Astrocyte (in vitro differentiated cells and primary cell): Measurements from ENCODE around the gene PTPRN2. TPM values are rescaled to one million over a fixed set of nuclear protein-coding genes. Genes with fewer than 3 reads are reported as not detected.

Source experiments
- DNase-seq: peaks from one replicate; pipeline ENCODE4 v3.0.0-alpha.2; 2010; ENCODE audit warnings: low read depth
- FAIRE-seq: peaks from 2 replicates; lab custom pipeline; 2011; peaks lifted over from hg19 to GRCh38; lab: Jason Lieb, UNC
- H2AFZ ChIP-seq: 2 replicates; pipeline ENCODE4 v1.6.0; 2012; ENCODE audit warnings: low read depth, low read length, inconsistent platforms
- H3K27ac ChIP-seq: 2 replicates; pipeline ENCODE4 v1.5.1; 2011; ENCODE audit warnings: low read depth, low read length, inconsistent platforms
- H3K27me3 ChIP-seq: 2 replicates; pipeline ENCODE4 v1.6.0; 2011; ENCODE audit warnings: low read length, inconsistent platforms; ENCODE audit not compliant: insufficient read depth
- H3K36me3 ChIP-seq: 2 replicates; pipeline ENCODE4 v1.5.1; 2011; ENCODE audit warnings: low read length, inconsistent platforms; ENCODE audit not compliant: insufficient read depth
- H3K4me1 ChIP-seq: 2 replicates; pipeline ENCODE4 v1.5.1; 2011; ENCODE audit warnings: low read length, inconsistent platforms; ENCODE audit not compliant: insufficient read depth
- H3K4me2 ChIP-seq: 2 replicates; pipeline ENCODE4 v1.6.0; 2012; ENCODE audit warnings: low read length, inconsistent platforms
- H3K4me3 ChIP-seq: 2 replicates; pipeline ENCODE4 v1.5.1; 2011; ENCODE audit warnings: low read depth, mild to moderate bottlenecking, low read length, inconsistent platforms; ENCODE audit not compliant: insufficient read depth
- H3K79me2 ChIP-seq: 2 replicates; pipeline ENCODE4 v1.6.0; 2012; ENCODE audit warnings: mild to moderate bottlenecking, low read length, inconsistent platforms; ENCODE audit not compliant: insufficient read depth
- H3K9ac ChIP-seq: 2 replicates; pipeline ENCODE4 v1.6.0; 2012; ENCODE audit warnings: mild to moderate bottlenecking, low read length, inconsistent platforms
- H3K9me3 ChIP-seq: 2 replicates; pipeline ENCODE4 v1.5.1; 2012; ENCODE audit warnings: low read depth, mild to moderate bottlenecking, low read length, inconsistent platforms; ENCODE audit not compliant: insufficient read depth
- H4K20me1 ChIP-seq: 2 replicates; pipeline ENCODE4 v1.6.0; 2012; ENCODE audit warnings: low read length, inconsistent platforms; ENCODE audit not compliant: insufficient read depth
- H3K27ac Mint-ChIP-seq: one replicate; pipeline ENCODE4 v1.8.0; 2021; ENCODE audit warnings: mild to moderate bottlenecking, mixed read lengths; ENCODE audit not compliant: unreplicated experiment
- H3K27me3 Mint-ChIP-seq: one replicate; pipeline ENCODE4 v1.8.0; 2021; ENCODE audit warnings: low read depth, mixed read lengths; ENCODE audit not compliant: unreplicated experiment
- H3K36me3 Mint-ChIP-seq: one replicate; pipeline ENCODE4 v1.8.0; 2021; ENCODE audit warnings: low read depth, mixed read lengths; ENCODE audit not compliant: unreplicated experiment
- H3K4me1 Mint-ChIP-seq: one replicate; pipeline ENCODE4 v1.8.0; 2021; ENCODE audit warnings: low read depth, mixed read lengths; ENCODE audit not compliant: unreplicated experiment
- H3K4me3 Mint-ChIP-seq: one replicate; pipeline ENCODE4 v1.8.0; 2021; ENCODE audit warnings: mild to moderate bottlenecking, moderate library complexity, mixed read lengths; ENCODE audit not compliant: unreplicated experiment
- H3K9me3 Mint-ChIP-seq: one replicate; pipeline ENCODE4 v1.8.0; 2021; ENCODE audit warnings: mild to moderate bottlenecking, mixed read lengths; ENCODE audit not compliant: unreplicated experiment
- EZH2 ChIP-seq: IDR thresholded peaks from 2 replicates; pipeline ENCODE4 v1.6.1; 2012; ENCODE audit warnings: mild to moderate bottlenecking, low read length, inconsistent platforms; ENCODE audit not compliant: insufficient read depth
- total RNA-seq: library from RNA; stranded (reverse); gene quantifications from 2 replicates; pipeline ENCODE4 v1.2.1, GENCODE V29; 2021
- TF ChIP-seq, protein P1 (sequence below): IDR thresholded peaks from 2 replicates; pipeline ENCODE4 v1.5.1; 2011; ENCODE audit warnings: low read depth, mild to moderate bottlenecking, inconsistent platforms, low read length, moderate library complexity; ENCODE audit not compliant: insufficient read depth

Gene PTPRN2
- total RNA-seq, 1 donor from 2014 or later, result 0.09 TPM

GRCh38 chr7:158357106-158357897, 230.3 kb downstream of the PTPRN2 start:
- DNase-seq (no peak), FAIRE-seq (no peak)
- H3K27me3 ChIP-seq, result no peaks in the 10 kb centered on the region
- Mint-ChIP-seq H3K4me1 (no peaks in the 10 kb centered on the region), H3K36me3 (no peaks in the 10 kb centered on the region), H3K27ac (no peak overlapping the region), H3K27me3 (no peaks in the 10 kb centered on the region), H3K9me3 (peaks cover 33% of the 10 kb centered on the region), H3K4me3 (no peak overlapping the region)
- H3K79me2 ChIP-seq, result no peaks in the 10 kb centered on the region
- H3K4me3 ChIP-seq, result no peak overlapping the region
- no peaks in the 10 kb centered on the region for H3K36me3 ChIP-seq
- no peak overlapping the region for H3K27ac ChIP-seq
- H3K9me3 ChIP-seq, result peaks cover 3% of the 10 kb centered on the region
- no peak overlapping the region for H2AFZ ChIP-seq
- no peak overlapping the region for H3K9ac ChIP-seq
- no peaks in the 10 kb centered on the region for H3K4me1 ChIP-seq
- H3K4me2 ChIP-seq, result no peak overlapping the region
- no peaks in the 10 kb centered on the region for H4K20me1 ChIP-seq
- no peak for TF ChIP-seq EZH2
- TF ChIP-seq, protein P1, sequence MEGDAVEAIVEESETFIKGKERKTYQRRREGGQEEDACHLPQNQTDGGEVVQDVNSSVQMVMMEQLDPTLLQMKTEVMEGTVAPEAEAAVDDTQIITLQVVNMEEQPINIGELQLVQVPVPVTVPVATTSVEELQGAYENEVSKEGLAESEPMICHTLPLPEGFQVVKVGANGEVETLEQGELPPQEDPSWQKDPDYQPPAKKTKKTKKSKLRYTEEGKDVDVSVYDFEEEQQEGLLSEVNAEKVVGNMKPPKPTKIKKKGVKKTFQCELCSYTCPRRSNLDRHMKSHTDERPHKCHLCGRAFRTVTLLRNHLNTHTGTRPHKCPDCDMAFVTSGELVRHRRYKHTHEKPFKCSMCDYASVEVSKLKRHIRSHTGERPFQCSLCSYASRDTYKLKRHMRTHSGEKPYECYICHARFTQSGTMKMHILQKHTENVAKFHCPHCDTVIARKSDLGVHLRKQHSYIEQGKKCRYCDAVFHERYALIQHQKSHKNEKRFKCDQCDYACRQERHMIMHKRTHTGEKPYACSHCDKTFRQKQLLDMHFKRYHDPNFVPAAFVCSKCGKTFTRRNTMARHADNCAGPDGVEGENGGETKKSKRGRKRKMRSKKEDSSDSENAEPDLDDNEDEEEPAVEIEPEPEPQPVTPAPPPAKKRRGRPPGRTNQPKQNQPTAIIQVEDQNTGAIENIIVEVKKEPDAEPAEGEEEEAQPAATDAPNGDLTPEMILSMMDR, result no peak

DNA sequence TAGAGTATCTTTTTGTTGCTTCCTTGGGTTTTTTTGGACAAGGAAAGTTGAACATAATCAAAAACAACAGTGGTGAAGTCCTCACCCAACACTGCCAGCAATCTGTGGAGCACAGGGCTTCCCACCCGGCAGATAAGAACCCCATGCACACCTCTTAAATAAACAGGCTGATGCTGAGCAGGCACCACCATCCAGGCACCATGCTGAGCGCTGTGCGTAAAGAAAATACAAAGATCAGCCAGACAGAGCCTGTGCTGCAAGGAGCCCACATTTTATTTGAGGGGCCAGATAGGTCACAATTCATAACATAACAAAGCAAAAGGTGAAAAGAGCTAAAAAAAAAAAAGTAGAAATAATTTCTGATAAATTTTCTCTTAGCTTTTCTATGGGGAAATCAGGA, 231.2 kb downstream of the PTPRN2 start:
- H3K9ac ChIP-seq, result no peak overlapping the region
- no peak overlapping the region for H3K4me3 ChIP-seq
- H3K36me3 ChIP-seq, result no peaks in the 10 kb centered on the region
- Mint-ChIP-seq H3K4me1 (no peaks in the 10 kb centered on the region), H3K27ac (no peak overlapping the region), H3K36me3 (no peaks in the 10 kb centered on the region), H3K9me3 (peaks cover 28% of the 10 kb centered on the region), H3K4me3 (no peak overlapping the region), H3K27me3 (no peaks in the 10 kb centered on the region)
- no peak for FAIRE-seq
- no peaks in the 10 kb centered on the region for H4K20me1 ChIP-seq
- no peak overlapping the region for H3K4me2 ChIP-seq
- no peaks in the 10 kb centered on the region for H3K4me1 ChIP-seq
- peaks cover 3% of the 10 kb centered on the region for H3K9me3 ChIP-seq
- H3K79me2 ChIP-seq, result no peaks in the 10 kb centered on the region
- DNase-seq, result no peak
- no peak overlapping the region for H3K27ac ChIP-seq
- no peak for TF ChIP-seq EZH2
- TF ChIP-seq, protein P1, result no peak
- no peak overlapping the region for H2AFZ ChIP-seq
- H3K27me3 ChIP-seq, result no peaks in the 10 kb centered on the region

- Histone ChIP-seq H3K4me1 (no peaks in the 10 kb centered on the region), H3K4me2 (no peak overlapping the region), H4K20me1 (no peaks in the 10 kb centered on the region), H3K9ac (no peak overlapping the region), H3K27me3 (no peaks in the 10 kb centered on the region), H3K9me3 (no peaks in the 10 kb centered on the region), H3K4me3 (no peak overlapping the region), H2AFZ (no peak overlapping the region), H3K79me2 (no peaks in the 10 kb centered on the region), H3K36me3 (no peaks in the 10 kb centered on the region), H3K27ac (no peak overlapping the region)
- Mint-ChIP-seq H3K9me3 (peaks cover 33% of the 10 kb centered on the region), H3K36me3 (no peaks in the 10 kb centered on the region), H3K27me3 (no peaks in the 10 kb centered on the region), H3K4me1 (no peaks in the 10 kb centered on the region), H3K27ac (no peak overlapping the region), H3K4me3 (no peak overlapping the region)
- no peak for FAIRE-seq
- DNase-seq, result no peak
- no peak for TF ChIP-seq EZH2
- TF ChIP-seq, protein P1, result no peak
These were observed 232.1 kb downstream of the PTPRN2 start for GRCh38 chr7:158355456-158356065.
